CD4-positive, alpha-beta T cell treated with Interleukin-2 at 100 ng/mL for 4 hours (primary cell): ENCODE measurements around the gene TLE1.

Experiments used
- DNase-seq: peaks from one replicate; pipeline ENCODE4 v3.0.0-alpha.2; 2020; ENCODE audit warnings: low spot score

Gene TLE1

DNA sequence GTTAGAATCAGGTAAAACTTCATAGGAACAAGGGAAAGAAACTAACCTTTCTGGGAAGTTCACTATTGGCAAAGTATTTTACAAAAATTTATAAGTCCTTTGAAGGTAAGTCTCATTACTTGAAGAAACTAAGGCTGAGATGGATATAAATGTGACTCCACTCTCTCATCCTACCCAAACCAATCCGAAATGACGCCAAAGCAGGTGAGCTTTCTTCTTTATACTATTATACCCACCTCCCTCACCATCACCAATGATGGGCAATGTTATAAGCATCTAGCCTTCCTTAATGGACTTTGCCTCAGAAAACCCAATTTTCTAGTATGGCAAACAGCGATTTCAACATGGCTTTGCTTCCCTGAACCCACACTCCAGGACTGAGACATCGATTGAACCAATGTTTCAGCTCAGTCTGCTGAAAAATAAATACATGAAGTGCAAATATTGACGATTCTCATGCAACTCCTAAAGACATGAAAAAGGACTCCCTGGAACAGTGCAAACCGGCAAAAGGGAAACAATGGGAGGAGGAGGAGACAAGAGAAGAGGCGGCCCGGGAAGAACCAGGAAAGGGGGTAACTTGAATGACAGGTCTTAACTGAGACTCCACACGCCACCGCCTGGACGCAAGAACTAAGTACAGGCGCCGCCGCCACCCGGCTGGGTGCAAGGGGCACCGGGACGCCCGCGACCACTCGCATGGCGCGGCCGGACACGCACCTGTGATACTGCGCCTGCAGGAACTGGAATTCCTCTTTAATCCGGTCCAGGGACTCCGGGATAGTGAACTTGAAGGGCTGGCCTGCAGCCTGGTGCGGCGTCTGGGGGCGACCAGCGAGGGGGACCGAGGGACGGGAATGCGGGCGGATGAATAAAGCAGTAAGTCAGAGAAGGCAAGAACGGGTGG, 2.5 kb downstream of the TLE1 start:
- peak; percentile 5 for DNase-seq

DNA sequence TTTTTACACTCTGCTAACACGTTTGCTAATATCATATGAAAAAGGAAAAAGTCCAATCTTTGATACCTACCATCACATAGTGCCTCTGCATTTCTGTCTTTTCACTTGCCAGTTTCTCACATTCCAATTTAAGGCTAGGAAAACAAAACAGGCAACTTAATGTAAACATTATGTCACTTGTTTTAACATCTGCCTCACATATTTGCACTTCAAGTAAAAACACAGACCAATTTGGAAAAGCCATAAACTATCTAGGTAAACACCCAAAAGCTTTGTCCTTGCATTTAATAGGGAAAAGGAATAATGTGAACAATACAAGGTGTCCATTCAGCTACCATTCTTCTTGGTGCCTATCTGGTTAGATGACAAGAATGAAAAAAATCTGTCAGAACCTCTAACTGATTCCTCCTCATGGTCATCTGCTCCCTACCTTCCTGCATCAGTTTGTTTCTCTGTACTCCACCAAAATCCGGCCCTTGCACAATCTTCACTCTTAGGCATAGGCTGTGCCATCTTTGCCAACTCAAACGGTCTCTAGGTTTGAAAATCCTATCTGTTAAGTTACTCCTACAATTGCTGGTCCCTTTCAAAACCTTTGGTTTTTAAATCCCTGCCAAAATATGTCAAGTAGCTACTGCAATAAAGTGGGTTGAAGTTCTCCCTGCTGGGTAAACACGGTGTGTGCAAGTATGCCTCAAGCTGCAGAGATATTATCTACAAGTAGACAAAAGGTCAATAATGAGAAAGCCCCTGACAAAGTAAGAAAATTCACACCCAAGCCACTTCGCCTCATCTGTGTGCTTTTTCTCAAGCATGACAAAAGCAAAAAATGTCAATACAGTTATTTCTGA, 3.4 kb downstream of the TLE1 start:
- DNase-seq, result peak; percentile 2

DNA sequence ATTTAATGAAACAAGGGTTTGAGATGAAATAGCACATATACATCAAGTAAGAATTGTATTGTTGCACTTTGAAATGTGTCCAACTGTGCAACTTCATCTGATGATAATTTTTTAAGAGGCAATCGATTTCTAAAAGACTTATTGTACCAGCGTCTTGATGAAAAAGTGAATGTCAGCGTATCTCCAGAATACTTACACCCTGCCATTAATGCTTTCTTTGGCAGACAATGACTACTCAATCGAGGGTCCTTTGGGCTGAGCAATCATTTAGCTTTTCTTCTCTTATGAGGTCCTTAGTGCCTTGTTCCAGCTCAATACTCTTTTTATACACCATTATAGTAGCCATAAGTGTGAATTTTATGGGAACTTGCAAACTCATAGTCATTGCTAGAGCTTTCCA, 4.7 kb downstream of the TLE1 start:
- DNase-seq, result no peak

DNA sequence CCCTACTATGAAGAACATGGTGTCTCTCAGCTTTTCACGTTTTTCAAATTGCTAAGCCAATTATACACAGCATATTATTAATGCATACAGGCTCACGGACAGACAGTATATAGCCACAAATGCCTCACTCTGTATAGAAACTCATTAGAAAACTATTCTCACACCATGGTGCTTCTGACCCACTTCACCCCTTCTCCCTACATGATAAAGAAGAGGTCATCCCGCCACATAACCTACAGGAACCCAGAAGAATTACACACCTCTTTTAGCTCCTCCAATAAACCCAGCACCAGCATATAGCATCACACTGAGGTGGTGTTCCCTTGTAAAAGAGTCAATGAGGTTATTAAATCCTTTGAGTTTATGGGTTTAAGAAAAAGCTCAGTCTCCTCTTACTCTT, 5.6 kb downstream of the TLE1 start:
- DNase-seq, result no peak

DNA sequence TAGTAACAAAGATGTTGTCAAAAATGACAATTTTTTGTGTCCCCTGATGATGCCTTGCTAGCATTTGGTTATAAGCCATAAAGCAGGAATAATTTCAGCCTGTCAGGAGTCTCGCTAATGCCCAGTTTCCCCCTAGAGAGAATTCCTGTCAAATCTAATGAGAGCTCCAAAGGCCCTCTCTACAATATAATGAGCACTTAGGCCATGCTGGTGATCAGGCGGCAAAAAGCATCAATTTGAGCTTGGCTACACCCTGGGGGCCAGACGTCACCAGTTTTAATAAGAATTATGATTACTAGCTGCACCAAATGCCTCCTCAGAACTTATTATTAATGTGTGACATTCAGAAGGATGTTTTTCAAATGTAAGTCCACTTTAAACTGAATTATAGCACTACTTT, 6.1 kb downstream of the TLE1 start:
- no peak for DNase-seq

DNA sequence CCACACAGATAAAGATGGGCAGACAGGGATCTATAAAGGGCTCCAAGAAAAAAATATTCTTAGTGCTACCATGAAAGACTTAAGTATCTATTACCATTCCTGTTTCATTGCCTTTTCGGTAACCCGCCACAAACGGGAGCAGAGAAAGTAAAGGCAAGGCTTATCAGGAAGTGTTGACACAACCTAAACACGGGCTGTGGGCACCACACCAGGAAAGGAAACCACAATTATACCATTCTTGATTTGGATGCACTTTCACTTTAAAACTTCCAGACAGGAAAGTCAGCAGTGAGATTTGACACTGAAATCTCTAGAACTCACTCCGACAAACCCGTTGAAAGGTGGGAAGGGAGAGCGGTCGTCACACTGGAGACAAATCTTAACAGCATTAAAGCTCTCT, 6.5 kb downstream of the TLE1 start:
- no peak for DNase-seq

DNA sequence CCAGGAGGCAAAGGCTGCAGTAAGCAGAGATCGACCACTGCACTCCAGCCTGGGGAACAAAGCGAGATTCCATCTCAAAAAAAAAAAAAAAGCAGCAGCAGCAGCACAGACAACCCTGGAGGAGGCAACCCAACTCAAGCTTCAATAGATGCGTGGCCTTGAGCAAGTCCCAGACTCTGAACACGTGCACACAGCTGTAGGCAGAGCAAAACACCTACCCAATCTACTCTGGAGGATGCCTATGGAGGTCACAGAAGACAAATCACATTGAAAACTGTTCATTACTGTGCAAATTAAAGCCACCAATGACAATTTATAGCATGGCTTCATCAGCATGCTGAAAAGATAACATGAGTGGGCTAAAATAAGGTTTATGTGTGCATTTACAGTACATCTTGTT, 7.2 kb downstream of the TLE1 start:
- DNase-seq, result no peak

DNA sequence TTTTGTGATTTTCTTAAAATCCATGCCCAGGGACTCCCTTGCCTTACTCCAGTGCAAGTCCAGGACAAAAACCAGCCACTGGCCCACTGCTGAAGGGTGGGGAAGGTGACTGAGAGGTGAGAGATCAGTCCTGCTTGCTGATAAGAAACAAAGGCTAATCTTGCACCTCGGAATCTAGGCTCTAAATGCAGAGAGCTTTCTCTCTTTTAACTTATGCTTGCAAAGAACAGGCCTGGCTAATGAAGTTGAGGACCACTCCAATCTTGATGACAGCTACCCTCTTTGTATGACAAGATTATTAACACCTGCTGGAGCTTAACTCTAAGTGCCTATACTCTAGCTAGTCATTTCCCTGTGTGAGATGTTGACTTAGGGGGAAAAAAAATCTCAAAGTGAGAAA, 8.8 kb downstream of the TLE1 start:
- no peak for DNase-seq

DNA sequence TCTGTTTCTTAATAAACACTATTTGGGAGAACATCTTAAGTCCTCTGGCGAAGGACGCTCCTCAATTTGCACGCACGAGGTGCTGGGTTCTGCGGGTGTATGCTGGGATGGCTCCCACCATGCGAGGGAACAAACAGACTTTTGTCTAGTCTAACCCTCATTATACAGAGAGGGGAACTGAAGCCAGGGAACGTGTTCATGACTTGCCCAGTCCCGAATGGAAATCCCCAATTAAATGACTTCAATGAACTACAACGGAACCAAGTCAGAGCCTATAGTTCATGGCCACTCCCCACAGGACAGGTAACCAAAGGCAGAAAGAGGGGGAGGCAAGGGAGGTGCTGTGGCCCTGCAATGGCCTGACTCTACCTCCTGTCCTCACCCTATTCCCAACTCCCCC, 9.3 kb downstream of the TLE1 start:
- no peak for DNase-seq

DNA sequence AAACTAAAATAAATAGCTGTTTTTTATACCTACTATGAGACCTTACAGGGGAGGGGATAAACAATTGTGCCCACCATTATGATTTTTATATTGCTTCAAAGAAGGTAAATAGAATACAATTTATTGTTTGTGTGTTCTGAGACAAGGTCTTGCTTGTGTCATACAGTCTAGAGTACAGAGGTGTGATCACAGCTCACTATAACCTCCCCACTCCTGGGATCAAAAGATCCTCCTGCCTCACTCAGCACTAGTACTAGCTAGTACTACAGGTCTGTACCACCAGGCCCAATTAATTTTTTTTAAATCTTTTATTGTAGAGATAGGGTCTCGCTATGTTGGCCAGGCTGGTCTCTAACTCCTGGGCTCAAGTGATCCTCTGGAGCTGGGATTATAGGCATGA, 11.3 kb downstream of the TLE1 start:
- DNase-seq, result no peak

DNA sequence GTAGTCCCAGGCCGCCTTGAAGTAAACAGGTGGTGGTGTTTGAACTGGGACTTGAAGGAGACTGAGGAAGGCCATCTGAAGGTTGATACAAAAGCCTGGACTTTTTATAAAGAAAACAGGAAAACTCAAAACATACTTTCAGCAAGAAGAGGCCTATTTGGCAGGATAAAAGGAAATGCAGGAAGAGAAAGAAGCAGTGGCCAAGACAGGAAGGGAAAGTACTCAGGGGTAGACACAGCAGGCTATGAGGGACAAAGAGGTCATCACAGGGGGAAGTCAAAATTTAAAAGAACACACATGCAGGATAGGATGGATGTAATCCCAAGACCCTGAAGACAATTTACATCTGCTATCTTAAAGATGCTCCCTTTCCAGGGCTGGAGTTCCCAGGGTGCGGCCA, 13.0 kb downstream of the TLE1 start:
- no peak for DNase-seq

DNA sequence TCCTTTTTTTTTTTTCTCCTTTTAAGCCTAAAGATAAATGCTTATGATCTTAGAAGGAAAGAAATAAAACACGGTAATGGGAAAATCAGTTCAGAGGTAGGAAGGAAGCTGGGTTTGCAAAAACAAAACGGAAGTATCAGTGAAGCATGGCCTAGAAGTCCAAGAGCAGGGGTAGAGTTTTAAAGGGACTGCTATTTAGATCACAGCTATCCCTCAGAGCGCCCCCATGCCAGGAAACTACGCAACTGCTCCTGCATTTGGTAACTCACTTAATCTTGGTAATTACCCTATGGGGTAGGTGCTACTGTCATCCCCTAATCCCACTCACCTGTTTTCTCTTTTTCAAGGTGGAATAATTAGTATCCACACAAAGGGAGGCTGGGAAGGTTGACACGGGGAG, 16.0 kb downstream of the TLE1 start:
- no peak for DNase-seq

DNA sequence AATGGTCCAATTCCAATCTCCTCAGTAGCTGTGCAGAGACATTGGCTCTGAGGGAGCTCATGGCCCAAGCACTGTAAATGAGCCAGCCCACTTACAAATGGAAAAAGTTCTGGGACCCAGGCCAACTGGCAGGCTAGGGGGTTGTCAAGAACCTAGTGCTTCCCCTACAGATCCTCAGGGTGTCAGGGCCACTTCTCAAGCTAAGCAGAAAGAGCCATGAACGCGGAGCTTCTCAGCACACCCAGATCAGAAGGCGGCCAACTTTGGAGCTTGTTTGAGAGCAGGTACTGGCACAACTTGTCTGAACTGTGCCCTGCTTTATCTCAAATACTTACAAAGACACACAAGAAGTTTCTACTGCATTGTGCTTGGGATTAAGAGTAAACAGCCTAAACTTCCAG, 17.5 kb downstream of the TLE1 start:
- no peak for DNase-seq

DNA sequence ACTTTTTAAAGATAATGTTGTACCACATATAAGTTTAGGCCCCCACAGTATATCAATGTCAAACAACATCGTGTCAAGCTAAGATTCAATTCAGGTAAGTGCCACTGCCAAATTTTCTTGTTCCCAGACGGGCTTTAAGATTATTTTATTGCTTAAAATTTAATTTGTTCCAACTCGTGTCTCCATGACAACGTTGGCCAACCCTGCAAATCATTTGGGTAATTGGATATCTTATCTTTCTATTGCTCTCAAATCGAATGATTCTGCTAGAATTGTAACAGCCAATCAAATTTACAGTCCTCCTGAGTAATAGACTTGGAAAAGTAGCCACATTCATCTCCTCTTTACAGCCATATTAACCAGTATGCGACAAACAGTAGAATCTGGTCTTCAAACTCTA, 19.5 kb downstream of the TLE1 start:
- DNase-seq, result no peak

DNA sequence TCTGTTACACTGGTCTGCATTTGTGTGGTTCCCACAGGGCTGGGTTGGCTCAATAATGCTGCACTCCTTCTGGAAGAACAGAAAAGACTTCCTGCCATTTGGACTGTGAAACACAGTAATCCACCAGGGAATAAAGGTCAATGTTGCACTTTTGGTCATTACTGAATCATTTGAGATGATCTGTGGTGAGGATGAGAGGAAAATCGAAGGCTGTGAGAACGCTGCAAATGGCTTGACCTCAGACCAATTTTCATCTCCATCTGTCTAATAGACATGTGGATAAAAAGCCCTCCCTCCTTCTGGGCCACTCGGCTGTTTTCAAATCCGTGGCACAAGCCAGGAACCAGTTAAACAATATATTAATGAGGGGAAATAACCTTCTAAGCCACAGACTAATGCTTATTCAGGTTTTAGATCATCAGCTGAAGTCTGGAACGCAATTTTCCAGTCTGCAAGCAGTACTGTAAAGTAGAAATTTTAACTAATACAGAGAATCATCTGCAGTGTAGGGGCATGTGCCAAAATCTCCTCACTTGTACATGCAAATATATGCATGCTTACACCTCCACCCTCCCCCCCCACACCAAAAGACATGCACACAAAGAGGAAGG, 20.2 kb downstream of the TLE1 start:
- DNase-seq, result no peak

DNA sequence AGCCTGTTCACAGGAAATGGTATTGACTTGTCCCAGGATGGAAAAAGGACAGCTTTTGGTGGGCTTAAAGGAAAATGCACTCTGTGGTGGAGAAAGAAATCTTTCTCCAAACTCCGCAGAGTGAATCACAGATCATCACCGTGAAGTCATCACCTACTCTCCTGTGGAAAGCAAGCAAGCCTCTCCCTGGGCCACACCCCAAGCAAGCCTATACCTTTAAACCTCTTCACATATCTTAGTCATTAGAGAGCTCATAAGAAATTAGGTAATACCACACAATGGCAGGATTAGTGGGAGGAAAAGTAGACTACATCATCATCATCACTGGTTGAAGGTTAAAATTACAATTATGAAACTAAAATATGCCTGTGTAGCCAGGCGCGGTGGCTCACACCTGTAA, 23.2 kb downstream of the TLE1 start:
- no peak for DNase-seq

DNA sequence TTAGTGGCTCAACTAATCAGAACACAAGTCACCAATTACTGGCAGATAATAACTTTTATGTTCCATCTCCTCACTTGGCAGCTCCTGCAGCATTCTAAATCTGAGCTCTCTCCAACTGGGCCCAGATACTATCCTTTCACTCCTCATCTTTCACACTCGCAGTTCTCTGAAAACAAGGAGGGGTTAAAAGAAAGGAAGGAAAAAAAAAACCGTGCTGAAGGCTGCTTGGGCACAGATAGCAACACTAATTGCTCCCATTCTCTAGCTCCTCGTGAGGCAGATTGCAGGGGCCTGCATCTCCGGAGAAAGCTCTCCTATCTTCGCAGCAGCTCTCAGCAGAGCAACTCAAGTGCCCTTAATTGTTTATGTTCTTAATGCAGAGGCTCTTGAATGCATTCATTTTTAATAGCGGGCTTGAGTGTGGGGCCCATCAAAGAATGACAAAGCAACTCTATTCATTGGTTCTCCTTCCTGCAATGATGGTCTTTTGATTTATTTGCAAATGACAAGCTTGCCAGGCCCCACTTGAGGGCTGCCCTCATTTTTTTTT, 23.9 kb downstream of the TLE1 start:
- no peak for DNase-seq

DNA sequence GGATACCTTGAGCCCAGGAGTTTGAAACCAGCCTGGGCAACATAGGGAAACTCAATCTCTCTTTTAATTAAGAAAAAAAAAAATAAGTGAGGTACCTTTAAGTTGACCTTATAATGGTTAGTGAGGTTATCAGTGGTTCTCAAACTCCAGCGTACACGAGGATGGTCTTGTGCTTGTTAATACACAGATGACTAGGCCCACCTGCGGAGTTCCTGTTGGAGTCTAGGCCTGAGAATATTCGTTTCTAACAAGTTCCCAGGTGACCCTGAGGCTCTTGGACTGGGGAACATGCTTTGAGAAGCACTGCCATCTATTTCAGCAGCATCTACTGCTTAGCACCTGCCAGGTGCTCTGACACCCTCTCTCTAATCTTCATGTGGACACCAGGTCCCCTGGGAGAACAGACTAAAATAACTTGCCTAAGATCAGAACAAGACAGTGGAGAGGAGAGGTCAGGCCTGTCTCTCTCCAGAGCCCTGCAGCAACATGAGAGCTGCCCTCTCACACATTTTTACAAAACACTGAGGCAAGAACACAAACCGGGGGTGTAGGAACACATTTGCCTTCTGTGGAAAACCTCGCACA, 24.6 kb downstream of the TLE1 start:
- DNase-seq, result no peak

DNA sequence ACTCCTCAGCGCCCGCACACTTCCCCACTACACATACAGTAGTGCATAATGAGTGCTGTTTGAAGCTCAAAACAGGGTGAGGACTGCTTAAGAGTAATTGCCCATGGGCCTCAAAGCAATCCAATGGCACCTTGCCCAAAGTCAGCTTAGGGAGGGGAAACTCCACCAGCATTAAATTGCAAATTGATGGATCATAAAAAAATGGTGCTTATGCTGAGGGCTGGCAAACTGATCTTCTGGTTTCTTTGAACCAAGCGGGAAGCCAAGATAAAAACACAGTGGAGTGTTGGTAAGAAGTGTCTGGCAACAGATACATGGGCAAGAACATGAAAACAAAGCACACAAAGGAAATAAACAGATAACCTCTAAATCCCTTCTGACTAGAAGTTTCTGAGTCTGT, 28.0 kb downstream of the TLE1 start:
- no peak for DNase-seq

DNA sequence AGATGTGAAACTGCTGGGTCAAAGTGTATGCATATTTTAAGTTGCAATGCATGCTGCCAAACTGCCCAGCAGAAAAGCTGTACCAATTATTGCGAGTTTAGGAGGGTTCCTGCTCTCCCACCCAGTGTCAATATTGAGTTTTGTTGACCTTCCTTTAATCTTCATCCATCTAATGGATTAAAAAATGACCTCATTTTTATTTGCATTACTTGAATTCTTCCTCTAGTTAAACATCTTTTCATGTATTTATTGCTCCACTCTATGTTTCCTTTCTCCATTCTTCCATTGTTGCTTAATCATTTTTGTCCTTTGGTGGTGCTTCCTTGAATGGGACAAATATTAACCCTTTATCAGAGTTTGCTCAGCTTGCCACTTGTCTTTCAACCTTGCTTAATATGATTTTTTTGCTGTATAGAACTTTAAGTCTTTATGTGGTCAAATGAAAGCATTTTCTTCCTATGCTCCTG, 32.4 kb downstream of the TLE1 start:
- DNase-seq, result no peak

DNA sequence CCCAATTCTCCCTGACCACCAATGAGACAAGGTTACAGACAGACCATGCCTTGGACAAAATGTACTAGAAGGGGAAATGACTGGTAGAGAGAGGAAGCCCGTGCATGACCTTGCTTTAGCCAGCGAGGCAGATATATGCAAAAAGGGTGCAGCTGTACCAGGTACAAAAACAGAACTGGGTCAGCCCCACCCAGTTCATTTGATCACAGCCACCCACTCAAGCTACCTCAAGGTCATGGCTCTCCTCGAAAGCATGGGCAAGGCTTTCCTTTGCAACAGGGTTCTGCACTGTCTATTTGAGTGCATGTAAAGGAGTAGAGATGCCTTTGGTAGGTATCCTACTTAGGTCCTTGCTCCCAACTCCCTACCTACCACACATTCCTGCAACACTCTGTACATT, 33.3 kb downstream of the TLE1 start:
- no peak for DNase-seq

DNA sequence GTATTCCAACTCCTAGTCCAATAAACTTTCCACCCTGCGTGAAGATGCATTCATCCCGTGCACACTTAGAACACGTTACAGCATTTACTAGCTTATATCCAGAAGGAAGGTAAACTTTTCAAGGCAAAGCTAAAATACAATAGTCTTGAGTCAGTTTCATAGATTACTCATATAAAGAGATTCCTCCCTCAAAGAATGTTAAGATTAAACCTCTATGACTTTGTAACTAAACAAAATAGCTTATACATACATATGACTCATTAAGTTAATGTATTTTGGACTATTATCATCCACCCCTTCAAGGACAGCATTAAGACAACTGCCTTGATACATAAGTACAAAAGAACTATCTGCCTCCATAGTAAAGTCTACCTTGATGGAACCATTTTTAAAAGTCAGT, 36.1 kb downstream of the TLE1 start:
- DNase-seq, result no peak
